ES-I3 (cell line): ENCODE data around the gene FAM13A.
"Not testable (repeated sequence)": the region's sequence is repeated elsewhere in the genome, so short reads cannot be mapped to it uniquely, and the experiment has no call there.

Source experiments
- H3K36me3 ChIP-seq: 2 replicates; pipeline ENCODE4 v1.6.1; 2013; ENCODE audit warnings: mild to moderate bottlenecking, low read length, control low read depth, moderate library complexity; ENCODE audit not compliant: insufficient read depth
- H3K4me1 ChIP-seq: 2 replicates; pipeline ENCODE4 v1.6.1; 2013; ENCODE audit warnings: mild to moderate bottlenecking, control low read depth, low read length; ENCODE audit not compliant: insufficient read depth
- H3K9ac ChIP-seq: 2 replicates; pipeline ENCODE4 v1.6.1; 2013; ENCODE audit warnings: low read depth, mild to moderate bottlenecking, low read length, moderate library complexity
- H3K9me3 ChIP-seq: 2 replicates; pipeline ENCODE4 v1.6.1; 2013; ENCODE audit warnings: mild to moderate bottlenecking, low read length, moderate library complexity; ENCODE audit not compliant: control insufficient read depth, insufficient read depth

The FAM13A gene

DNA sequence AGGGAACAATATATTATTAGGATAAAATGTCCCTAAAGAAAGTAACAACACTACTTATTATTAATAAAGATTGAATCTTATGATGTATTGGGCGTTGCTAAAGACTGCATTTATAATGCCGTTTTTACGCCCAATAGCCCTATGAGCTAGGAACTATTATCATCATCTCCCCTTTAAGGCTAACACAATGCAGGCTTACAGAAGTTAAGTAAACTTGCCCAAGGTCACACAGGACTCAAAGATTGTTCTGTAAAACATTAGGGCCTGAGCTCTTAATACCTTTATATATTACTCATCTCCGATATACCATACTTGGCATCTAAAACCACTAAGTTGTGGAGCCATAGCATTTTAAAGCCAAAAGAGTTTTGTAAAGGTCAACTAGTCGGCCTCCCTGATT lies 149.5 kb downstream of the FAM13A start:
- H3K36me3 ChIP-seq: no peaks in the 10 kb centered on the region
- H3K9ac ChIP-seq: no peak overlapping the region
- H3K4me1 ChIP-seq: no peaks in the 10 kb centered on the region
- no peaks in the 10 kb centered on the region for H3K9me3 ChIP-seq

DNA sequence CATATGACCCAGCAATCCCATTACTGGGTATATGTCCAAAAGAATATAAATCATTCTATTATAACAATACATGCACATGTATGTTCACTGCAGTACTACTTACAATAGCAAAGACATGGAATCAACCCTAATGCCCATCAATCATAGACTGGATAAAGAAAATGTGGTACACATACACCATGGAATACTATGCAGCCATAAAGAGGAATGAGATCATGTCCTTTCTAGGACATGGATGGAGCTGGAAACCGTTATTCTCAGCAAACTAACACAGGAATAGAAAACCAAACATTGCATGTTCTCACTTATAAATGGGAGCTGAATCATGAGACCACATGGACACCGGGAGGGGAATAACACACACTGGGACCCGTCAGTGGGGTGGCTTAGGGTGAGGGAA lies 152.7 kb downstream of the FAM13A start:
- not testable (repeated sequence) for H3K36me3 ChIP-seq, H3K9me3 ChIP-seq, H3K4me1 ChIP-seq, H3K9ac ChIP-seq

DNA sequence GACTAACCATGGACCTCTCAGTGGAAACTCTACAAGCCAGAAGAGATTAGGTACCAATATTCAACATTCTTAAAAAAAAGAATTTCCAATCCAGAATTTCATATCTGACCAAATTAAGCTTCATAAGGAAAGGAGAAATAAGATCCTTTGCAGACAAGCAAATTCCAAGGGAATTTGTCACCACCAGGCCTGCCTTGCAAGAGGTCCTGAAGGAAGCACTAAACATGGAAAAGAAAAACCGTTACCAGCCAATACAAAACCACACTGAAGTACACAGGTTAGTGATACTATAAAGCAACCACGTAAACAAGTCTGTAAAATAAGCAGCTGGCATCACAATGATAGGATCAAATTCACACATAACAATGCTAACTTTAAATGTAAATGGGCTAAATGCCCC lies 156.6 kb downstream of the FAM13A start:
- no peaks in the 10 kb centered on the region for H3K4me1 ChIP-seq
- H3K36me3 ChIP-seq: no peaks in the 10 kb centered on the region
- no peaks in the 10 kb centered on the region; the same call in 1 of the 2 replicates for H3K9me3 ChIP-seq
- H3K9ac ChIP-seq: no peak overlapping the region

DNA sequence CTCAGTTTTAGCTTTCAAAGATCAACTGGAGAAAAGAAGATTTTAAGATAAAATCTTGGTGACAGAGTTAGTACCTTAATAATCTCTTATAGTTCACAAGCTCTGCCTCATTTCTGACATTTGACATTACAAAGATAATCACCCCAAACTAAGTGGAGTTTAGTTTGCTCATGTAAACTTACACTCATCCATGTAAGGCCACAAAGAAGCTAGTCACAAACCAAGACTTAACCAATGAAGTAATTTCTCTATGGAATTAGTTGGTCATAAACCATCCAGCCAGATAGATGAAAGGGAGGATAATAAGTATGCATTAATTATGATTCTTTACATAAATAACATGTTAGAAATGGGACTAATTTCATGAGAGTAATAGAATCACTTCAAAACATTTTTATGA lies 159.2 kb downstream of the FAM13A start:
- Histone ChIP-seq H3K9ac (no peak overlapping the region), H3K36me3 (no peaks in the 10 kb centered on the region), H3K9me3 (no peaks in the 10 kb centered on the region; the same call in 1 of the 2 replicates), H3K4me1 (no peaks in the 10 kb centered on the region)

DNA sequence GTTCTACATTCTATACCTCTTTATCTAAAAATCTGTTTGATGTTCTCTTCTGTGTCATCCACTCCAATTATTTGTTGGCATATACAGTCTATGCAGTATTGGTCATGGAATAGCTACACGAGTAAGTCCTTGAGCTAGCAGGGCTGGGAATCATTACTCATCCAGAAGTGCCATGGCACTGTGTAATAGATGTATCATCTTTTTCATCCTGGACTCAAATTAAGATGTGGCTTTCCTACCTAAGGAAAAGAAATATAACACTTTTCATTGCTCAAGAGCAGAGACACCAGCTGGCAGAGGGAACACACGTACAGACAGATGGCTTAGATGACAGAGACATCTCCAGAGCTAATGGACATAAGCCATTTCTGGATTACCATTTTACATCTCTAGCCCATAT lies 159.8 kb downstream of the FAM13A start:
- Histone ChIP-seq H3K9ac (no peak overlapping the region), H3K9me3 (no peaks in the 10 kb centered on the region; the same call in 1 of the 2 replicates), H3K36me3 (no peaks in the 10 kb centered on the region), H3K4me1 (no peaks in the 10 kb centered on the region)

DNA sequence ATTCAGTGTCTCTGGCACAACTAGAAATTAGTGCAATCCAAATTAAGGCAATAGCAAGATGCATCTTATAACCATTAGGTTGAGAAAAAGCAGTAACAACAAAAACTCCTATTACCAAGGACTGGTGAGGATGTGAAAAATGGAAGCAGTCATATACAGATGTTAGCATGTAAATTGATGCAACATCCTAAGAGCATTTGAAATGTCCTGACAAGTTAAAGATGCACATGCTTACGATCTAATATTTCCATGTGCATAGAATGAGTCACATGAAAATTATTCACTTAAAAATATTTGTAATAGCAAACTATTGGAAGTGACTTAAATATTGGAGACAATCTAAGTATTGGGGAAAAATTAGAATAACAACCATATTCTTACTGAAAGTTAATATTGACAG lies 163.0 kb downstream of the FAM13A start:
- Histone ChIP-seq H3K9me3 (no peaks in the 10 kb centered on the region), H3K4me1 (no peaks in the 10 kb centered on the region), H3K36me3 (no peaks in the 10 kb centered on the region), H3K9ac (no peak overlapping the region)

DNA sequence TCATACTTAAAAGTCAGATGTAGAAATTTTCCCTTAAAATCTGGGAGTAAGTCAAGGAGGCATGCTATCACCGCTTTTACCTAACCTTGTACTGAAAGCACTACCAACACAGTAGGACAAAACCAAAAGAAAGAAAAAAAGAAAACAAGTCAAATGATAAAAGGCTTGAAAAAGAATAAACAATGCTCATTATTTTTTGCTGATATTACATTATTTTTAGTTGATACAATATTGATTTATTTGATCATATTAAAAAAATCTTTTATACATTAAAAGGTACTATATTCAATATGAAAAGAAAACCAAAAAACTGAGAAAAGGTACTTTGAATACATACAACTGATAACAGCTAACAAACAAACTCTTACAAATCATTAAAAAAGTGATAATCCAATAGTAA lies 164.3 kb downstream of the FAM13A start:
- Histone ChIP-seq H3K9ac (no peak overlapping the region), H3K36me3 (no peaks in the 10 kb centered on the region), H3K4me1 (no peaks in the 10 kb centered on the region), H3K9me3 (no peaks in the 10 kb centered on the region)

DNA sequence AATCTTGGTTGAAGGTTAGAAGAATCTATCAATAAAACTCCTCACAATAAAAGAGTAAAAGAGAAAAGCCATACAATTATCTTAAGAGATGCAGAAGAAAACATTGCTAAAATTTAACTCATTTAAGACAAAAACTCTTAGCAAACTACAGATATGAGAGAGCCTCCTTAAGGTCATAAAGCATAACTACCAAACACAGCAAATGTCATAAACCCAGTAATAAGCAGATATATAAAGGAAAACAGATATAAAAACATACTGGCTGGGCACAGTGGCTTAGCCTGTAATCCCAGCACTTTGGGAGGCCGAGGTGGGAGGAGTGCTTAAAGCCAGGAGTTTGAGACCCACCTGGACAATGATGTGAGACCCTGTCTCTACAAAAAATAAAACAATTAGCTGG lies 165.3 kb downstream of the FAM13A start:
- Histone ChIP-seq H3K9me3 (no peaks in the 10 kb centered on the region), H3K9ac (no peak overlapping the region), H3K36me3 (no peaks in the 10 kb centered on the region), H3K4me1 (no peaks in the 10 kb centered on the region)

DNA sequence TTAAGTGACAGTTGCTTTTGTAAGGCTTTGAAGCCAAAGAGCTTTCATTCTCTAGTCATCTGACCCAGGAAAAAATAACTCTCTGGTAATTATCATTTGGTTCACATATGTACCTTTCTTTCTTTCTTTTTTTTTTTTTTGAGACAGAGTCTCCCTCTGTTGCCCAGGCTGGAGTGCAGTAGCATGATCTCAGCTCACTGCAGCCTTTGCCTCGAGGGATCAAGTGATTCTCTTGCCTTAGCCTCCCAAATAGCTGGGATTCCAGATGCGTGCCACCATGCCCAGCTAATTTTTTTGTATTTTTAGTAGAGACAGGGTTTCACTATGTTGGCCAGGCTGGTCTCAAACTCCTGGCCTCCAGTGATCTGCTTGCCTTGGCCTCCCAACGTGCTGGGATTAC lies 169.6 kb downstream of the FAM13A start:
- H3K9me3 ChIP-seq, H3K4me1 ChIP-seq, H3K9ac ChIP-seq, H3K36me3 ChIP-seq: not testable (repeated sequence)

DNA sequence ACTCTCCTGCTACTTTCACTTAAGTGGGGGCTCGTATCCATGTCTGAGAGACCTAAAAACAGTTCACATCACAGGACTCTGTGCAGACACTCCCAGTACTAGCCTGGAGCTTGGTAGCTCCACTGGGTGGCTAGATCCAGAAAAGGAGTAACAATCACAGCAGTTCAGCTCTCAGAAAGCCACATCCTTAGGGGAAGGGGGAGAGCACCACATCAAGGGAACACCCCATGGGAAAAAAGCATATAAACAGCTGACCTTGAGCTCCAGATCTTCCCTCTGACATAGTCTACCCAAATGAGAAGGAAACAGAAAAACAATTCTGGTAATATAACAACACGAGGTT lies 175.8 kb downstream of the FAM13A start:
- Histone ChIP-seq H3K9me3 (no peaks in the 10 kb centered on the region), H3K36me3 (no peaks in the 10 kb centered on the region), H3K4me1 (peaks cover 4% of the 10 kb centered on the region; the same call in 1 of the 2 replicates), H3K9ac (no peak overlapping the region)

DNA sequence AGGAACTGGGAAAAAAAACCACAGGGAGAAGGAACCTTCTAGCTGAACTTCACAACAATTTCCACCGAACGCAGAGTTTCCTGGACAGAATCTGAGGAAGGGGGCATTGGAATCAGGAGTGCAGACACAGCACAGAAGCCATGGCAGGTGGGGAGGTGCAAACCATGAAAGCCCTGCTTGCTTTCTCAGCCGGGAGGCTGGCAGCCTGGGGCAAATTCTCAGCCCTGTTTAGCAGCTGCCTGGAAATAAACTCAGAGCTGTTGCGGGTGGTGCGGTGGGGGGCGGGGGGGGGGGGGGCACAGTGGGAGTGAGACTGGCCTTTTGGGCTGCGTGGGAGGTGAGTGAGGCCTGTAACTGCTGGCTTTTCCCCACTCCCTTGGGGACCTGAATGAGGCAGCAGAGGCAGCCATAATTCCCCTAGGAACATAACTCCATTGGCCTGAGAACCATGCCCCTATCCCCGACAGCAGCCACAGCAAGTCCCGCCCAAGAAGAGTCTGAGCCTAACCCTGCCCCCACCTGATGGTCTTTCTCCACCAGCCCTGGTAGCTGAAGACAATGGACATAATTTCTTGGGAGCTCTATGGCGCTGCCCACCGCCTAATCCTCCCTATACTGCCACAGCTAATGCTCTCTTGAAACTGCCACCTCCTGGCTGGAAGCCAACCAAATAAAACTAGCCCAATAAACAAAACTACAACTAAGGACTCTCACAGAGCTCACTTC lies 176.3 kb downstream of the FAM13A start:
- H3K9ac ChIP-seq: no peak overlapping the region
- H3K4me1 ChIP-seq: peaks cover 4% of the 10 kb centered on the region; the same call in 1 of the 2 replicates
- no peaks in the 10 kb centered on the region for H3K36me3 ChIP-seq
- no peaks in the 10 kb centered on the region for H3K9me3 ChIP-seq

DNA sequence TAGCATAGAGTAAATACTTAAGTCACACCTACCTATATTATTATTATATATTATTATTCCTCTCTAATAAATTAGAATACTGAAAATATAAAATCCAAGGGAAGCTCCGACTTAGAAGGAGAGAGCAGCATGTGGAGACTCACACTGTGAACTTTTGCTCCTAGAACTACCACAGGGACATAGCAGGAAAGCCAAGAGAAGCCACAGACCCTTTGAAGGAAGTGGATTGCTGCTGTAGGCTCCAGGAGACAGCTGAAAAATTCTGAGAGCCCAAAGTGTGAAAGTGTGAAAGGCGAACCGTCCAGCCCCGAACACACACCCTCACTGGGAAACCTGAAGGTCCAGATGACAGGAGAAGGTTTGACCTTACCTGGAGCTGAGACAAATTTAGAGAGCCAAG lies 177.0 kb downstream of the FAM13A start:
- no peak overlapping the region for H3K9ac ChIP-seq
- H3K9me3 ChIP-seq: no peaks in the 10 kb centered on the region
- no peaks in the 10 kb centered on the region for H3K36me3 ChIP-seq
- H3K4me1 ChIP-seq: peaks cover 4% of the 10 kb centered on the region; the same call in 1 of the 2 replicates

DNA sequence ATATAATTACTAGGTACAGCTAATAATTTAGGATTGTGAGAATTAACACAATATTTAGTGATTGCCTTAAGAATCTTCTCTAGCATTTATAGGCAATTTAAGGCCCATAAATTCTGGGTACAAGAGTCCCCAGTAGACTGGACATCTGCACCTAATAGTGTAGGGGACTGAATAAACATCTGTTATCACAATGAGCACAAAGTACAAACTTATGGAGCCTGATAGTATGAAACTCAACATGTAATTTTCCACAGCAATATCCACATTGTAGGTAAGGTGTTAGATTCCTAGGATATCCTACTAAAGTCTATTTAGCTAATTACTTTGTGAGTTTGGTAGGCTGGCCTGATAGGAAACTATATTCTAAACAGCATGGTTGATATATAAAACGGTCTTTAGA lies 178.3 kb downstream of the FAM13A start:
- Histone ChIP-seq H3K9ac (no peak overlapping the region), H3K9me3 (no peaks in the 10 kb centered on the region), H3K36me3 (no peaks in the 10 kb centered on the region), H3K4me1 (peaks cover 4% of the 10 kb centered on the region; the same call in 1 of the 2 replicates)

DNA sequence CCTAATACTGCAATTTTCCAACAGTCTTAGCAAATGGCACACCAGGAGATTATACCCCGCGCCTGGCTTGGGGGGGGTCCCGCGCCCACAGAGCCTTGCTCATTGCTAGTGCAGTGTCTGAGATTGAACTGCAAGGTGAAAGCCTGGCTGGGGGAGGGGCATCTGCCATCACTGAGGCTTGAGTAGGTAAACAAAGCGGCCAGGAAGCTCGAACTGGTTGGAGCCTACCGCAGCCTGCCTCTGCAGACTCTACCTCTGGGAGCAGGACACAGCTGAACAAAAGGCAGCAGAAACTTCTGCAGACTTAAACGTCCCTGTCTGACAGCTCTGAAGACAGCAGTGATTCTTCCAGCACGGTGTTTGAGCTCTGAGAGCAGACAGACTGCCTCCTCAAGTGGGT lies 186.6 kb downstream of the FAM13A start:
- H3K4me1 ChIP-seq: no peaks in the 10 kb centered on the region
- H3K36me3 ChIP-seq: no peaks in the 10 kb centered on the region
- no peak overlapping the region for H3K9ac ChIP-seq
- H3K9me3 ChIP-seq: no peaks in the 10 kb centered on the region

DNA sequence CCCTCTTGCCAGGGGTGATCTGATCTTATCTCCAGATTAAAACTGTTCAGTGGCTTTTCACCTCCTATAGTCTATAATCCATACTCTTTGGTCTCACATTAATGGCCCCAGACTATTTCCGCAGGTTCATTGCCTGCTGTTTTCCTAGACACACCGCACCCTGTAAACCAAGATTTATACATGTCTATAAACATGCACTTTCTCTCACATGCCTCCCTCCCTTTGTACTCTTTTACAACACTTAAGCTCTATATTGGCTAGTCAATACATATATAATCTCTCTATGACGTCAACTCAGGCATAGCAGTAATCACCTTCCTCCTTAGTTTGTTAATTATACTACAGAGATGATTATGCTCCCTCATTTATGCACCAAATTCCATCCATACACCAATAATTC lies 188.5 kb downstream of the FAM13A start:
- H3K4me1 ChIP-seq: no peaks in the 10 kb centered on the region
- no peaks in the 10 kb centered on the region for H3K9me3 ChIP-seq
- H3K36me3 ChIP-seq: no peaks in the 10 kb centered on the region
- no peak overlapping the region for H3K9ac ChIP-seq
